ENCODE measurements around the gene SART3.

The SART3 gene

DNA sequence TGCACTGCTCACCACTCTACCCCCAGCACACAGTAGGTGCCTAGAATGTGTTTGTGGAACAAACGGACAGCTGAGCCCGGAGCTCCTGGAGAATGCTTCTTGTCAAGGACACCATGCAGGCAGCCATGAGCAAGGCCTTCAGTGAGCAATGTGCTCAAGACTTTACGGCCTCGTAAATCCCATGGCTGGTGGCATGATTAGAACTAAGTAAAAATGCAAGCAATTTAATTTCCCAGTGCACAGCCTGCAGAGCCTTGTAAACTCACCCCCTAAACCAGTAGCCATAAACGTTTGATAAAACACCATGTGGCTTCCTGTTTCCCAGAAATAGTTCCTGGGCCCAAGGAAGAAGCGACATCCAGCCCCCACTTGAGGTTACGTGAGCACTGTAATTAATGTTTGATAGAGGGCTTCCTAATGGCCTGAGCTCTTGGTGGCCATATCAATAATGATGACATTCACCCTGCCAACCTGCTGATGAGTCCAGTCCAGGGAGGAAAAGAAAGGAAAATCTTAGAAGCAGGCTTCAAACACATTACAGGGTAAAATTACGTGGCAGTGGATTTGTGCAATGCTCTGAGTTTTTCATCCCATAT is 82.3 kb downstream of the SART3 start:
- no peak overlapping the region for H2BK120ac ChIP-seq (ENCODE audit: insufficient read depth, low read length, poor library complexity)
- no peaks in the 10 kb centered on the region for H3K36me3 ChIP-seq (ENCODE audit: control insufficient read depth in 1 of 2, insufficient read depth in 2 of 2, low read length in 2 of 2)
- H2BK12ac ChIP-seq (ENCODE audit: low read length) = no peak overlapping the region
- H3K18ac ChIP-seq (ENCODE audit: low read length) = no peak overlapping the region
- H3K79me2 ChIP-seq (ENCODE audit: control insufficient read depth, insufficient read depth, low read length, poor library complexity) = no peaks in the 10 kb centered on the region
- H3K27ac ChIP-seq (ENCODE audit: low read depth, low read length) = no peak overlapping the region
- no peaks in the 10 kb centered on the region for H3K79me1 ChIP-seq (ENCODE audit: low read length)
- no peak for DNase-seq
- H3K4me2 ChIP-seq (ENCODE audit: low read length) = no peak overlapping the region
- H4K91ac ChIP-seq (ENCODE audit: low read depth, low read length) = no peak overlapping the region
- no peak overlapping the region for H3K4ac ChIP-seq (ENCODE audit: low read depth, low read length)
- H2AK5ac ChIP-seq (ENCODE audit: low read length) = no peak overlapping the region
- WGBS (ENCODE audit: extremely low coverage, insufficient coverage, insufficient read length) = no CpG with 5 or more reads among the region's 8 CpGs
- H3K4me1 ChIP-seq (ENCODE audit: control insufficient read depth in 1 of 2, insufficient read depth in 2 of 2, low read length in 2 of 2) = peaks cover 4 to 5% of the 10 kb centered on the region in 2 experiments
- no peak overlapping the region for H4K8ac ChIP-seq (ENCODE audit: low read depth, low read length)
- no peak overlapping the region for H2BK5ac ChIP-seq (ENCODE audit: low read depth, low read length, poor library complexity)
- H2AFZ ChIP-seq (ENCODE audit: insufficient read depth, low read length, poor library complexity) = no peak overlapping the region
- no peak overlapping the region for H3K14ac ChIP-seq (ENCODE audit: low read length)
- no peak overlapping the region for H4K12ac ChIP-seq (ENCODE audit: low read depth, low read length)
- no peak overlapping the region for H3K23ac ChIP-seq (ENCODE audit: low read length)
- no peak overlapping the region for H3K4me3 ChIP-seq (ENCODE audit: low read depth, low read length)
- no peak overlapping the region for H3K9ac ChIP-seq (ENCODE audit: low read length)
- H3K27me3 ChIP-seq (ENCODE audit: insufficient read depth, low read length) = no peaks in the 10 kb centered on the region
- H3K9me3 ChIP-seq (ENCODE audit: insufficient read depth, low read depth, low read length) = no peaks in the 10 kb centered on the region

GRCh38 chr12:108477881-108478259 is 83.1 kb downstream of the SART3 start:
- Histone ChIP-seq H3K4me2 (ENCODE audit: low read length) (no peak overlapping the region), H3K27ac (ENCODE audit: low read depth, low read length) (no peak overlapping the region), H3K9ac (ENCODE audit: low read length) (no peak overlapping the region), H3K23ac (ENCODE audit: low read length) (no peak overlapping the region), H3K14ac (ENCODE audit: low read length) (no peak overlapping the region), H3K18ac (ENCODE audit: low read length) (no peak overlapping the region), H3K36me3 (ENCODE audit: control insufficient read depth in 1 of 2, insufficient read depth in 2 of 2, low read length in 2 of 2) (no peaks in the 10 kb centered on the region), H3K79me2 (ENCODE audit: control insufficient read depth, insufficient read depth, low read length, poor library complexity) (no peaks in the 10 kb centered on the region), H3K27me3 (ENCODE audit: insufficient read depth, low read length) (no peaks in the 10 kb centered on the region), H3K4ac (ENCODE audit: low read depth, low read length) (no peak overlapping the region), H3K9me3 (ENCODE audit: insufficient read depth, low read depth, low read length) (no peaks in the 10 kb centered on the region), H3K4me3 (ENCODE audit: low read depth, low read length) (no peak overlapping the region), H4K12ac (ENCODE audit: low read depth, low read length) (no peak overlapping the region), H4K8ac (ENCODE audit: low read depth, low read length) (no peak overlapping the region), H3K79me1 (ENCODE audit: low read length) (no peaks in the 10 kb centered on the region), H2AFZ (ENCODE audit: insufficient read depth, low read length, poor library complexity) (no peak overlapping the region), H2BK12ac (ENCODE audit: low read length) (no peak overlapping the region), H2AK5ac (ENCODE audit: low read length) (no peak overlapping the region), H2BK5ac (ENCODE audit: low read depth, low read length, poor library complexity) (no peak overlapping the region), H3K4me1 (ENCODE audit: control insufficient read depth in 1 of 2, insufficient read depth in 2 of 2, low read length in 2 of 2) (no peaks in the 10 kb centered on the region), H2BK120ac (ENCODE audit: insufficient read depth, low read length, poor library complexity) (no peak overlapping the region), H4K91ac (ENCODE audit: low read depth, low read length) (no peak overlapping the region)
- no CpG with 5 or more reads among the region's 6 CpGs for WGBS (ENCODE audit: extremely low coverage, insufficient coverage, insufficient read length)
- DNase-seq = no peak

GRCh38 chr12:108477055-108477880 is 83.7 kb downstream of the SART3 start:
- no peak overlapping the region for H3K4me2 ChIP-seq (ENCODE audit: low read length)
- H2AK5ac ChIP-seq (ENCODE audit: low read length) = no peak overlapping the region
- H2BK12ac ChIP-seq (ENCODE audit: low read length) = no peak overlapping the region
- no peaks in the 10 kb centered on the region for H3K9me3 ChIP-seq (ENCODE audit: insufficient read depth, low read depth, low read length)
- no peak for DNase-seq
- no peaks in the 10 kb centered on the region for H3K79me1 ChIP-seq (ENCODE audit: low read length)
- no peak overlapping the region for H3K23ac ChIP-seq (ENCODE audit: low read length)
- H4K12ac ChIP-seq (ENCODE audit: low read depth, low read length) = no peak overlapping the region
- no peak overlapping the region for H3K18ac ChIP-seq (ENCODE audit: low read length)
- H2BK5ac ChIP-seq (ENCODE audit: low read depth, low read length, poor library complexity) = no peak overlapping the region
- H3K27me3 ChIP-seq (ENCODE audit: insufficient read depth, low read length) = no peaks in the 10 kb centered on the region
- H3K36me3 ChIP-seq (ENCODE audit: control insufficient read depth in 1 of 2, insufficient read depth in 2 of 2, low read length in 2 of 2) = no peaks in the 10 kb centered on the region
- H2BK120ac ChIP-seq (ENCODE audit: insufficient read depth, low read length, poor library complexity) = no peak overlapping the region
- no peak overlapping the region for H3K4me3 ChIP-seq (ENCODE audit: low read depth, low read length)
- H2AFZ ChIP-seq (ENCODE audit: insufficient read depth, low read length, poor library complexity) = no peak overlapping the region
- no CpG with 5 or more reads among the region's 11 CpGs for WGBS (ENCODE audit: extremely low coverage, insufficient coverage, insufficient read length)
- H3K79me2 ChIP-seq (ENCODE audit: control insufficient read depth, insufficient read depth, low read length, poor library complexity) = no peaks in the 10 kb centered on the region
- no peak overlapping the region for H4K8ac ChIP-seq (ENCODE audit: low read depth, low read length)
- H3K27ac ChIP-seq (ENCODE audit: low read depth, low read length) = no peak overlapping the region
- no peak overlapping the region for H3K14ac ChIP-seq (ENCODE audit: low read length)
- no peaks in the 10 kb centered on the region for H3K4me1 ChIP-seq (ENCODE audit: control insufficient read depth in 1 of 2, insufficient read depth in 2 of 2, low read length in 2 of 2)
- no peak overlapping the region for H3K4ac ChIP-seq (ENCODE audit: low read depth, low read length)
- no peak overlapping the region for H3K9ac ChIP-seq (ENCODE audit: low read length)
- H4K91ac ChIP-seq (ENCODE audit: low read depth, low read length) = no peak overlapping the region

DNA sequence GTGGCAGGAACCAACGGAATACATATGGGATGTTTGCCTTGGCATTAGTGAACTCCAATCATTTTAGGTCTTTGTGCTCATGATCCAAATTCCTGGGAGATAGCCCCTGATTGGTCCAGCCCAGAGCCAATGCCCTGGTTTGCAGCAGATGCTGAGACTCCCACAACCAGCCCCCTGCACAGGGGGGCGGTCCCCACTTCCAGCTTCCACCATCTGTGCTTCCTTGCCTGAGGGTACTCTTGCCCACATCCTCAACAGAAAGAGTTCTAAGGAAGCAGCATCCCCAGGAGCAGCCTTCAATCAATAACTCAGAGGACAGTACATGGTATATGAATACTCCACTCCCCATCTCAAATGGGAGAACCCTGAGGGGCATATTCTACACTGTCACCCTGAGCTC is 85.6 kb downstream of the SART3 start:
- no CpG with 5 or more reads among the region's 2 CpGs for WGBS (ENCODE audit: extremely low coverage, insufficient coverage, insufficient read length)
- no peak overlapping the region for H3K4ac ChIP-seq (ENCODE audit: low read depth, low read length)
- no peak for DNase-seq
- H3K4me1 ChIP-seq (ENCODE audit: control insufficient read depth in 1 of 2, insufficient read depth in 2 of 2, low read length in 2 of 2) = no peaks in the 10 kb centered on the region
- no peak overlapping the region for H3K14ac ChIP-seq (ENCODE audit: low read length)
- H3K18ac ChIP-seq (ENCODE audit: low read length) = no peak overlapping the region
- H3K9me3 ChIP-seq (ENCODE audit: insufficient read depth, low read depth, low read length) = no peaks in the 10 kb centered on the region
- no peak overlapping the region for H2AK5ac ChIP-seq (ENCODE audit: low read length)
- H4K12ac ChIP-seq (ENCODE audit: low read depth, low read length) = no peak overlapping the region
- H3K79me2 ChIP-seq (ENCODE audit: control insufficient read depth, insufficient read depth, low read length, poor library complexity) = no peaks in the 10 kb centered on the region
- no peak overlapping the region for H2BK5ac ChIP-seq (ENCODE audit: low read depth, low read length, poor library complexity)
- no peak overlapping the region for H3K23ac ChIP-seq (ENCODE audit: low read length)
- H2BK12ac ChIP-seq (ENCODE audit: low read length) = no peak overlapping the region
- H2BK120ac ChIP-seq (ENCODE audit: insufficient read depth, low read length, poor library complexity) = no peak overlapping the region
- no peak overlapping the region for H3K27ac ChIP-seq (ENCODE audit: low read depth, low read length)
- no peaks in the 10 kb centered on the region for H3K36me3 ChIP-seq (ENCODE audit: control insufficient read depth in 1 of 2, insufficient read depth in 2 of 2, low read length in 2 of 2)
- H3K4me2 ChIP-seq (ENCODE audit: low read length) = no peak overlapping the region
- no peak overlapping the region for H3K9ac ChIP-seq (ENCODE audit: low read length)
- H2AFZ ChIP-seq (ENCODE audit: insufficient read depth, low read length, poor library complexity) = no peak overlapping the region
- H4K8ac ChIP-seq (ENCODE audit: low read depth, low read length) = no peak overlapping the region
- no peak overlapping the region for H4K91ac ChIP-seq (ENCODE audit: low read depth, low read length)
- H3K79me1 ChIP-seq (ENCODE audit: low read length) = no peaks in the 10 kb centered on the region
- no peaks in the 10 kb centered on the region for H3K27me3 ChIP-seq (ENCODE audit: insufficient read depth, low read length)
- no peak overlapping the region for H3K4me3 ChIP-seq (ENCODE audit: low read depth, low read length)
